HepG2 (cell line): Measurements from ENCODE around the gene TEAD1. TPM values are rescaled to one million over a fixed set of nuclear protein-coding genes. Genes with fewer than 3 reads are reported as not detected.

ENCODE experiments used
- ATAC-seq: fragments of 200-7000 bp; cut with Tn5 transposase; 3 replicates; pipeline ENCODE4 v1.9.1; 2020; ENCODE audit warnings: mild to moderate bottlenecking, moderate library complexity
- BruUV-seq: library from RNA; stranded (reverse); fragments of 400-500 nt; replicated peaks from 2 replicates; lab custom pipeline; 2021; lab: Mats Ljungman, UMichigan
- CTCF ChIA-PET: fragments of 300-600 bp; formaldehyde crosslinking; extraction: SDS; loops from one replicate; lab custom pipeline; 2021; ENCODE audit warnings: low total read pairs, inconsistent platforms, low intra/inter-chr PET ratio; lab: Yijun Ruan, JAX
- POLR2A ChIA-PET: fragments of 350-600 bp; sonication (Branson Sonifier 250); formaldehyde crosslinking; loops from one replicate; lab custom pipeline; 2020; ENCODE audit warnings: antibody characterized with exemption, inconsistent platforms; lab: Yijun Ruan, JAX
- DNase-seq: peaks from one replicate; pipeline ENCODE4 v3.0.0-alpha.2; 2015; ENCODE audit warnings: low spot score
- FAIRE-seq: peaks from 3 replicates; lab custom pipeline; 2011; peaks lifted over from hg19 to GRCh38; lab: Jason Lieb, UNC
- H2AFZ ChIP-seq: one replicate; pipeline ENCODE4 v1.6.1; 2011; ENCODE audit warnings: low read length, inconsistent platforms
- H3K27ac ChIP-seq: fragments of 300-600 bp; 3 replicates; pipeline ENCODE4 v1.8.0; 2011; ENCODE audit warnings: mixed run types, mild to moderate bottlenecking, mixed read lengths, low read length, inconsistent platforms; ENCODE audit not compliant: insufficient read depth; ENCODE audit errors: extremely low read length
- H3K27me3 ChIP-seq, 2 experiments: fragments of 200-600 bp in 1 of 2; 2 replicates in 1 of 2; 3 replicates in 1 of 2; pipeline versions ENCODE4 v1.6.0 to v1.8.0; 2011; ENCODE audit warnings: low read length in 2 of 2, mild to moderate bottlenecking in 2 of 2, moderate library complexity in 2 of 2, inconsistent platforms in 1 of 2; ENCODE audit not compliant: insufficient read depth in 2 of 2, control insufficient read depth in 1 of 2
- H3K36me3 ChIP-seq, 2 experiments: fragments of 200-600 bp in 1 of 2; replicated peaks in 1 of 2; 2 replicates in 1 of 2; 3 replicates in 1 of 2; pipeline versions ENCODE4 v1.5.1 to v1.8.0; 2011; ENCODE audit warnings: low read length in 2 of 2, inconsistent platforms in 1 of 2; ENCODE audit not compliant: insufficient read depth in 2 of 2, control insufficient read depth in 1 of 2
- H3K4me1 ChIP-seq: 2 replicates; pipeline ENCODE4 v1.5.1; 2012; ENCODE audit warnings: low read length, inconsistent platforms; ENCODE audit not compliant: insufficient read depth
- H3K4me2 ChIP-seq: 2 replicates; pipeline ENCODE4 v1.6.0; 2011; ENCODE audit warnings: low read depth, low read length, inconsistent platforms
- H3K4me3 ChIP-seq, 3 experiments: fragments of 200-600 bp in 1 of 3; sonication (generic), shearing (Covaris generic) in 1 of 3; replicated peaks in 1 of 3; 2 replicates each; pipeline ENCODE4 v1.5.1; 2011 to 2016; ENCODE audit warnings: low read length in 3 of 3, inconsistent platforms in 2 of 3, low read depth in 2 of 3, mild to moderate bottlenecking in 2 of 3, control low read depth in 1 of 3, mixed read lengths in 1 of 3; ENCODE audit not compliant: insufficient read depth in 1 of 3
- H3K79me2 ChIP-seq: one replicate; pipeline ENCODE4 v1.6.1; 2011; ENCODE audit warnings: low read length, inconsistent platforms; ENCODE audit not compliant: insufficient read depth
- H3K9ac ChIP-seq: 2 replicates; pipeline ENCODE4 v1.6.0; 2011; ENCODE audit warnings: mild to moderate bottlenecking, low read depth, low read length, inconsistent platforms; ENCODE audit not compliant: insufficient read depth
- H3K9me3 ChIP-seq: 2 replicates; pipeline ENCODE4 v1.5.1; 2012; ENCODE audit warnings: mild to moderate bottlenecking, low read length
- H4K20me1 ChIP-seq: 2 replicates; pipeline ENCODE4 v1.6.0; 2011; ENCODE audit warnings: inconsistent platforms, mild to moderate bottlenecking, low read length, moderate library complexity; ENCODE audit not compliant: insufficient read depth
- ADNP ChIP-seq: sonication (generic); formaldehyde crosslinking; IDR thresholded peaks from 2 replicates; pipeline ENCODE4 v1.4.0; 2020; ENCODE audit warnings: missing genetic modification reagents
- ETS1 ChIP-seq: sonication (generic); formaldehyde crosslinking; IDR thresholded peaks from 2 replicates; pipeline ENCODE4 v1.4.0; 2020; ENCODE audit warnings: missing genetic modification reagents
- HOXA9 ChIP-seq: sonication (generic); formaldehyde crosslinking; IDR thresholded peaks from 2 replicates; pipeline ENCODE4 v1.8.1; 2022; ENCODE audit warnings: missing genetic modification reagents, mild to moderate bottlenecking, moderate library complexity, borderline replicate concordance
- LRRFIP1 ChIP-seq: sonication (generic); formaldehyde crosslinking; conservative IDR thresholded peaks from 2 replicates; pipeline ENCODE4 v1.4.0; 2020; ENCODE audit warnings: missing genetic modification reagents
- ZNF121 ChIP-seq: sonication (generic); formaldehyde crosslinking; IDR thresholded peaks from 2 replicates; pipeline ENCODE4 v1.5.0; 2020; ENCODE audit warnings: mild to moderate bottlenecking, missing genetic modification reagents
- ZNF446 ChIP-seq: sonication (generic); formaldehyde crosslinking; IDR thresholded peaks from 2 replicates; pipeline ENCODE4 v1.5.0; 2020; ENCODE audit warnings: mild to moderate bottlenecking, missing genetic modification reagents
- ZNF646 ChIP-seq: sonication (generic); formaldehyde crosslinking; IDR thresholded peaks from 2 replicates; pipeline ENCODE4 v1.9.0; 2021; ENCODE audit warnings: mild to moderate bottlenecking, missing genetic modification reagents
- ZSCAN12 ChIP-seq: sonication (generic); formaldehyde crosslinking; IDR thresholded peaks from 2 replicates; pipeline ENCODE4 v1.9.0; 2021; ENCODE audit warnings: mild to moderate bottlenecking, missing genetic modification reagents
- WGBS: methylation state at CpG from one replicate; pipeline ENCODE4 v1.1.6; 2017; ENCODE audit warnings: low lambda C conversion rate; 5-methylcytosine and 5-hydroxymethylcytosine counted together
- in situ Hi-C: cut with HindIII; loops from 2 replicates; pipeline ENCODE4 v1.10.0; 2017; ENCODE audit warnings: low pct_unique_long_range_greater_than_20kb; ENCODE audit not compliant: extremely low pct_ligation_motif_present
- intact Hi-C: fragments of 100-400 bp; cut with micrococcal nuclease; formaldehyde crosslinking; loops from one replicate; pipeline ENCODE4 v1.10.0; 2022; ENCODE audit not compliant: unreplicated experiment
- polyA plus RNA-seq, 8 experiments: library from polyadenylated mRNA; depleted of rRNA in 3 of 8; stranded (reverse) in 7 of 8; unstranded in 1 of 8; fragments of >200 nt; fragmentation: Illumina TruSeq in 4 of 8; extraction: Trizol in 4 of 8; gene quantifications; 2 replicates each; pipeline versions ENCODE4 v1.2.1 to v1.2.3, GENCODE V29; 2011 to 2016; ENCODE audit warnings: low read depth in 4 of 8, missing spikeins in 1 of 8, mixed read lengths in 1 of 8; ENCODE audit not compliant: insufficient read depth in 1 of 8
- total RNA-seq, 5 experiments: library from RNA; depleted of rRNA; stranded (reverse); fragments of >200 nt; fragmentation: Illumina TruSeq; extraction: Trizol; gene quantifications; 2 replicates each; pipeline ENCODE4 v1.2.3, GENCODE V29; 2016; ENCODE audit warnings: low read depth in 1 of 5
- TF ChIP-seq, protein P1 (sequence below), 2 experiments: IDR thresholded peaks; 2 replicates each; pipeline ENCODE4 v1.6.1; 2011 to 2012; ENCODE audit warnings: low read length in 2 of 2, borderline replicate concordance in 1 of 2, low read depth in 1 of 2, mild to moderate bottlenecking in 1 of 2, moderate library complexity in 1 of 2

The TEAD1 gene
- total and polyA plus RNA-seq, 2 of the 13 experiments (the other 11 are each of a cell fraction or from before 2014, with no cell fraction given): 20.1 to 30.5 TPM

GRCh38 chr11:12727563-12728211 is 53.5 kb downstream of the TEAD1 start:
- no peak overlapping the region for H3K4me2 ChIP-seq
- no peak for DNase-seq
- peaks cover 9% of the 10 kb centered on the region for H4K20me1 ChIP-seq
- in situ Hi-C loops: no loop called here
- FAIRE-seq: no peak
- no TSS peak for BruUV-seq
- no peaks in the 10 kb centered on the region for H3K27me3 ChIP-seq
- WGBS: 95% methylated on average over 5 of the region's 5 CpGs
- no peaks in the 10 kb centered on the region for H3K9me3 ChIP-seq
- ATAC-seq: no peak
- intact Hi-C loops: no loop called here
- H3K79me2 ChIP-seq: peaks cover 29% of the 10 kb centered on the region
- H3K4me1 ChIP-seq: peaks cover 51% of the 10 kb centered on the region
- no peak overlapping the region for H3K27ac ChIP-seq
- ChIA-PET CTCF (no interaction called here), POLR2A (no interaction called here)
- no peak overlapping the region for H3K9ac ChIP-seq
- H3K4me3 ChIP-seq: no peak overlapping the region
- H3K36me3 ChIP-seq: no peaks in the 10 kb centered on the region
- H2AFZ ChIP-seq: no peak overlapping the region
- TF ChIP-seq ADNP (CRISPR knock-in tag): no peak
- TF ChIP-seq ETS1 (CRISPR knock-in tag): no peak
- TF ChIP-seq LRRFIP1 (CRISPR knock-in tag): no peak
- TF ChIP-seq ZNF121 (CRISPR knock-in tag): no peak
- no peak for TF ChIP-seq ZNF646 (CRISPR knock-in tag)
- TF ChIP-seq ZSCAN12 (CRISPR knock-in tag): no peak
- TF ChIP-seq, protein P1, sequence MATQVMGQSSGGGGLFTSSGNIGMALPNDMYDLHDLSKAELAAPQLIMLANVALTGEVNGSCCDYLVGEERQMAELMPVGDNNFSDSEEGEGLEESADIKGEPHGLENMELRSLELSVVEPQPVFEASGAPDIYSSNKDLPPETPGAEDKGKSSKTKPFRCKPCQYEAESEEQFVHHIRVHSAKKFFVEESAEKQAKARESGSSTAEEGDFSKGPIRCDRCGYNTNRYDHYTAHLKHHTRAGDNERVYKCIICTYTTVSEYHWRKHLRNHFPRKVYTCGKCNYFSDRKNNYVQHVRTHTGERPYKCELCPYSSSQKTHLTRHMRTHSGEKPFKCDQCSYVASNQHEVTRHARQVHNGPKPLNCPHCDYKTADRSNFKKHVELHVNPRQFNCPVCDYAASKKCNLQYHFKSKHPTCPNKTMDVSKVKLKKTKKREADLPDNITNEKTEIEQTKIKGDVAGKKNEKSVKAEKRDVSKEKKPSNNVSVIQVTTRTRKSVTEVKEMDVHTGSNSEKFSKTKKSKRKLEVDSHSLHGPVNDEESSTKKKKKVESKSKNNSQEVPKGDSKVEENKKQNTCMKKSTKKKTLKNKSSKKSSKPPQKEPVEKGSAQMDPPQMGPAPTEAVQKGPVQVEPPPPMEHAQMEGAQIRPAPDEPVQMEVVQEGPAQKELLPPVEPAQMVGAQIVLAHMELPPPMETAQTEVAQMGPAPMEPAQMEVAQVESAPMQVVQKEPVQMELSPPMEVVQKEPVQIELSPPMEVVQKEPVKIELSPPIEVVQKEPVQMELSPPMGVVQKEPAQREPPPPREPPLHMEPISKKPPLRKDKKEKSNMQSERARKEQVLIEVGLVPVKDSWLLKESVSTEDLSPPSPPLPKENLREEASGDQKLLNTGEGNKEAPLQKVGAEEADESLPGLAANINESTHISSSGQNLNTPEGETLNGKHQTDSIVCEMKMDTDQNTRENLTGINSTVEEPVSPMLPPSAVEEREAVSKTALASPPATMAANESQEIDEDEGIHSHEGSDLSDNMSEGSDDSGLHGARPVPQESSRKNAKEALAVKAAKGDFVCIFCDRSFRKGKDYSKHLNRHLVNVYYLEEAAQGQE (IDR thresholded peaks at IDR 0.05; ENCODE audit: borderline replicate concordance in 1 of 2, low read depth in 1 of 2, low read length in 2 of 2): no peak
- TF ChIP-seq ZNF446 (CRISPR knock-in tag): no peak
- no peak for TF ChIP-seq HOXA9 (CRISPR knock-in tag)
